Adrenal gland (tissue), 12 donors: ENCODE measurements around the gene CNOT11. TPM values are rescaled to one million over a fixed set of nuclear protein-coding genes. Genes with fewer than 3 reads are reported as not detected.
"Not testable (repeated sequence)": the region's sequence is repeated elsewhere in the genome, so short reads cannot be mapped to it uniquely, and the experiment has no call there.

Source experiments
- DNase-seq, 7 donors: peaks; one replicate each; pipeline ENCODE4 v3.0.0-alpha.2; 2019 to 2020
- H3K27ac ChIP-seq, 5 donors: fragments of 200-600 bp; sonication (generic) in 4 of 5; 1 replicate in 3 of 5; 2 replicates in 2 of 5; pipeline versions ENCODE4 v1.5.1 to v1.8.0; 2016 to 2020; ENCODE audit warnings: mild to moderate bottlenecking in 1 of 5
- H3K27me3 ChIP-seq: fragments of 200-600 bp; 2 replicates; pipeline ENCODE4 v1.8.0; 2021
- H3K36me3 ChIP-seq, 2 donors: fragments of 200-600 bp; replicated peaks in 1 of 2; 1 replicate in 1 of 2; 2 replicates in 1 of 2; pipeline versions ENCODE4 v1.5.1 to v1.8.0; 2018 to 2022
- H3K4me1 ChIP-seq, 2 donors: fragments of 200-600 bp; replicated peaks in 1 of 2; 1 replicate in 1 of 2; 2 replicates in 1 of 2; pipeline versions ENCODE4 v1.5.1 to v1.8.0; 2018 to 2021
- H3K4me3 ChIP-seq, 4 donors: fragments of 200-600 bp; sonication (generic) in 3 of 4; one replicate each; pipeline ENCODE4 v1.5.1; 2016 to 2018
- H3K9me3 ChIP-seq, 3 donors: fragments of 200-600 bp; sonication (generic) in 1 of 3; replicated peaks in 1 of 3; 1 replicate in 2 of 3; 2 replicates in 1 of 3; pipeline versions ENCODE4 v1.5.1 to v1.8.0; 2016 to 2021
- POLR2A ChIP-seq, 2 donors: fragments of 450-650 bp; IDR thresholded peaks; one replicate each; pipeline ENCODE4 v1.6.1; 2017; ENCODE audit warnings: antibody characterized with exemption in 2 of 2, mild to moderate bottlenecking in 2 of 2, moderate library complexity in 1 of 2
- WGBS, 4 donors: extraction: QIAGEN DNeasy Blood & Tissue Kit in 2 of 4; methylation state at CpG; one replicate each; pipeline versions ENCODE4 v1.1.5 to v1.1.7; 2013 to 2017; 5-methylcytosine and 5-hydroxymethylcytosine counted together
- intact Hi-C, 2 donors: fragments of 100-400 bp; cut with DNase I; formaldehyde crosslinking; loops; one replicate each; pipeline versions ENCODE4 v1.14.1 to v1.15.0; 2022 to 2023
- polyA plus RNA-seq, 3 donors: library from polyadenylated mRNA; stranded (reverse); fragments of 200-250 nt in 2 of 3; fragments of 350-450 nt in 1 of 3; fragmentation: Illumina TruSeq in 1 of 3; extraction: RNeasy Lipid Tissue Mini Kit (QIAGEN cat#74804) in 1 of 3; gene quantifications; one replicate each; pipeline ENCODE4 v1.2.3, GENCODE V29; 2013 to 2014
- total RNA-seq, 9 donors: library from RNA; depleted of rRNA in 4 of 9; stranded (reverse); fragments of >200 nt in 4 of 9; fragments of 120-200 nt in 1 of 9; fragmentation: NEBNext Ultra II Directional in 1 of 9; extraction: Animal tissue kit (Norgen Biotek cat#: 25700) in 1 of 9; gene quantifications; one replicate each; pipeline versions ENCODE4 v1.1.0 to v1.2.4, GENCODE V29; 2013 to 2023
- TF ChIP-seq, protein P1 (sequence below), 6 experiments: fragments of 450-650 bp in 4 of 6; fragments of 200-600 bp in 2 of 6; sonication (generic) in 1 of 6; IDR thresholded peaks; 1 replicate in 5 of 6; 2 replicates in 1 of 6; pipeline versions ENCODE4 v1.5.1 to v1.8.0; 2016 to 2021; ENCODE audit warnings: antibody characterized with exemption in 6 of 6, mild to moderate bottlenecking in 2 of 6, moderate library complexity in 1 of 6
- donor health status: healthy with polysubstance abuse.
- donor health status: Bipolar disorder and iron deficiency.
- donor health status: DM: yes; HTN: yes; CAD: no.
- donor health status: DM: no; HTN: no; CAD: no.
- donor health status: DM: no; HTN: no; CAD: no.
- donor health status: DM: yes; HTN: yes; CAD: no.

The CNOT11 gene
- total and polyA plus RNA-seq, 12 donors: 9.5 to 67.3 (median 32.6) TPM

DNA sequence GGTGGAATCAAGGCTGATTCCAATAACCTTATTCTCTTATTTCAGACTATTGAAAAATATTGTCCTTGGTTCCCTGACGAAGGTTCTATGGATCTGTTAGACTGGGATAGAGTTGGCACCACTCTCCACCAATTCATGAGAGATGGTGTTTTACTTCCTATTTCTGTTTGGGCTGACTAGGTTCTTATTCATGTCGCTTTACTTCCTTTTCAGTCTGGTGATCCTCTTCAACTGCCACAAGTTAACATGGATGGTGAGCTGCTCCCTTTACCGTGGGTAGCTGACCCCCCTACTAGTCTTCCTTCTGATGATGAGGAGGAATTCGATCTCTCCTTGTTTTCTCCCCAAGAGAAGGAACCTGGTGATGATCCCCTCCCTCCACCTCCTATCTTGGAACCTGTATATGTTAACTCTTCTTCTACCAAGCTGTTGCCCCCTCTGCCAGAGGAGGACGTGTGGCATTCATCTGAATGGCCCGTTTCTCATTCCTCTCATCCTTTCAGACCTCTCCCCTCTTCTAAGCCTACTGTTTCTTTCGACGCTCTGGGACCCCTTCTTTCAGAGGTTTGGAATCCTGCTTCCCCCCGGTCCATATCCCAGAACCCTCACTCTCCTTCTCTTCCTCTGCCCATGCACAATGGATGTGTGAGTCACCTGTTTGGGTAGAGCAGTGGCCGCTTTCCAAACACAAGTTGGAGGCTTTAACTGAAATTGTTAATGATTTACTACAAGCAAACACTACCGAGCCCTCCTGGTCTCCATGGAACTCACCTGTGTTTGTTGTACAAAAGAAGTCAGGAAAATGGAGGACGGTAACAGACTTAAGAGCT lies 13.5 kb upstream of the CNOT11 start:
- H3K27ac ChIP-seq: no peak overlapping the region
- no peaks in the 10 kb centered on the region for H3K27me3 ChIP-seq
- H3K4me1 ChIP-seq: no peaks in the 10 kb centered on the region
- no peak for DNase-seq
- intact Hi-C loops: no loop called here
- H3K9me3 ChIP-seq: no peaks in the 10 kb centered on the region
- H3K4me3 ChIP-seq: no peak overlapping the region
- 82 to 87% (median 83%) methylated on average over 12 of the region's 12 CpGs for WGBS, 4 donors
- H3K36me3 ChIP-seq: no peaks in the 10 kb centered on the region
- TF ChIP-seq POLR2A (IDR thresholded peaks at IDR 0.05): no peak
- TF ChIP-seq, protein P1, sequence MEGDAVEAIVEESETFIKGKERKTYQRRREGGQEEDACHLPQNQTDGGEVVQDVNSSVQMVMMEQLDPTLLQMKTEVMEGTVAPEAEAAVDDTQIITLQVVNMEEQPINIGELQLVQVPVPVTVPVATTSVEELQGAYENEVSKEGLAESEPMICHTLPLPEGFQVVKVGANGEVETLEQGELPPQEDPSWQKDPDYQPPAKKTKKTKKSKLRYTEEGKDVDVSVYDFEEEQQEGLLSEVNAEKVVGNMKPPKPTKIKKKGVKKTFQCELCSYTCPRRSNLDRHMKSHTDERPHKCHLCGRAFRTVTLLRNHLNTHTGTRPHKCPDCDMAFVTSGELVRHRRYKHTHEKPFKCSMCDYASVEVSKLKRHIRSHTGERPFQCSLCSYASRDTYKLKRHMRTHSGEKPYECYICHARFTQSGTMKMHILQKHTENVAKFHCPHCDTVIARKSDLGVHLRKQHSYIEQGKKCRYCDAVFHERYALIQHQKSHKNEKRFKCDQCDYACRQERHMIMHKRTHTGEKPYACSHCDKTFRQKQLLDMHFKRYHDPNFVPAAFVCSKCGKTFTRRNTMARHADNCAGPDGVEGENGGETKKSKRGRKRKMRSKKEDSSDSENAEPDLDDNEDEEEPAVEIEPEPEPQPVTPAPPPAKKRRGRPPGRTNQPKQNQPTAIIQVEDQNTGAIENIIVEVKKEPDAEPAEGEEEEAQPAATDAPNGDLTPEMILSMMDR (IDR thresholded peaks at IDR 0.05): no peak

DNA sequence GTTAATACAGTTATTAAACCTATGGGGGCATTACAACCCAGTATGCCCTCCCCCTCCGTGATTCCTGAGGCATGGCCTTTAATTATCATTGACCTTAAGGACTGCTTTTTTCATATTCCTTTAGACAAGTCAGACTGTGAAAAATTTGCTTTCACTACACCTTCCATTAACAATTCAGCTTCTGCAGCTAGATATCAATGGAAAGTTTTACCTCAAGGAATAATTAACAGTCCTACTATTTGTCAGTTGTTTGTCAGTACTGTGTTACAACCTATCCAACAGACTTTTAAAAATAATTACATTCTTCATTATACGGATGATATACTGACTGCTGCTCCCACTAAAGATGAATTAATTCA lies 12.9 kb upstream of the CNOT11 start:
- not testable (repeated sequence) for DNase-seq

DNA sequence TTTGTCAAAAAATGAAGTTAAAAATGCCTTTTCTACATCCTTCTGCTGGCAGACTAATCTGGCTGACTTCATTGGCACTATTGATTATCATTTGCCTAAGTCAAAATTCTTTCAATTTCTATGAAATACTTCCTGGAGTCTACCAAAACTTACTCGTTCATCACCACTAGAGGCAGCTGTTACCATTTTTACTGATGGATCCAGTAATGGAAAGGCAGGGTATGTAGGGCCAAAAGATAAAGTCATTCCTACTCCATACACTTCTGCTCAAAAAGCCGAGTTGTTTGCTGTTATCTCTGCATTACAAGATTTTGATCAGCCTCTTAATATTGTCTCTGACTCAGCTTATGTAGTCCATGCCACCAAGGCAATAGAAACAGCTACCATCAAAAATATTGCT lies 12.0 kb upstream of the CNOT11 start:
- H3K27me3 ChIP-seq, DNase-seq, H3K27ac ChIP-seq, H3K4me1 ChIP-seq, intact Hi-C loops, H3K36me3 ChIP-seq, H3K4me3 ChIP-seq, H3K9me3 ChIP-seq: not testable (repeated sequence)
- WGBS, 4 donors: 8 to 22% (median 10%) methylated on average over 2 of the region's 2 CpGs
- TF ChIP-seq, protein P1 (IDR thresholded peaks at IDR 0.05): peak; percentile 36 to 51 (median 50)

More for the DNA sequence above, 12.9 kb upstream of the CNOT11 start:
- 73 to 92% (median 81%) methylated on average over 2 of the region's 2 CpGs for WGBS, 4 donors
- H3K27me3 ChIP-seq, H3K36me3 ChIP-seq, intact Hi-C loops, H3K4me1 ChIP-seq, H3K4me3 ChIP-seq, H3K27ac ChIP-seq, H3K9me3 ChIP-seq: not testable (repeated sequence)

DNA sequence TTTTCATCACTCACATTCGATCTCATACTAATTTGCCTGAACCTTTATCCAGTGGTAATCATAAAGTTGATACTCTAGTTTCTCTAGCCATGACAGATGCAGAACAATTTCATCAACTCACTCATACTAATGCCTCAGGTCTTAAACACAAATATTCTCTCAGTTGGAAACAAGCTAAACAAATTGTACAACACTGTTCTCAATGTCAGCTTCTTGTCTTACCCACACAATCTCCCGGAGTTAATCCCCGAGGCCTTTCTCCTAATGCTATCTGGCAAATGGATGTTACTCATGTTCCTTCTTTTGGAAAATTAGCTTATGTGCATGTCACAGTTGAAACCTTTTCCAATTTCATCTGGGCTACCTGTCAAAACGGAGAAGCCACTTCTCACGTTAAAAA lies 11.5 kb upstream of the CNOT11 start:
- intact Hi-C loops: no loop called here
- WGBS, 4 donors: 79 to 84% (median 82%) methylated on average over 5 of the region's 5 CpGs

DNA sequence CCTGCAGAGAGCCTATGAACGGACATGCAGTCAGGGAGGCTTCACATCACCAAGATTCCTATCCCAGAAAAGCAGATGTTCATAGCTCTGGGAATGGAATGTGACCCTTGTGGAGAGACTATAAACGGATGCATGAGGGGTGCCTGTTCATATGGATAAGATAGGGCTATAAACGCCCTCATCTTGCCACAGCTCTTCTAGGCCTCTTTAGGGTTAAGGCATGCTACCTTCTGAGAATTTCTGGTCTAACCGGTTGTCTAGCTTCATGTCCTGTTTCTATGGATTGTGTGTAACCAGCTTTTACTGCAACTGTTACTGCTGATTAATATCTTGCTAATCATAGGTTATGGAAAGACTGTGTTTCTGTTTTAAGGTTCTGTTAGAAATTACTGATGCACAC lies 8.3 kb upstream of the CNOT11 start:
- H3K4me1 ChIP-seq, H3K4me3 ChIP-seq, H3K9me3 ChIP-seq, intact Hi-C loops, DNase-seq, H3K27ac ChIP-seq, H3K36me3 ChIP-seq, H3K27me3 ChIP-seq: not testable (repeated sequence)
- 75 to 88% (median 86%) methylated on average over 4 of the region's 4 CpGs for WGBS, 4 donors

More for the DNA sequence above, 11.5 kb upstream of the CNOT11 start:
- Histone ChIP-seq H3K9me3 (no peaks in the 10 kb centered on the region), H3K27me3 (no peaks in the 10 kb centered on the region), H3K27ac (no peak overlapping the region), H3K36me3 (no peaks in the 10 kb centered on the region), H3K4me1 (no peaks in the 10 kb centered on the region), H3K4me3 (no peak overlapping the region)
- no peak for DNase-seq
- no peak for TF ChIP-seq POLR2A (IDR thresholded peaks at IDR 0.05)
- TF ChIP-seq, protein P1 (IDR thresholded peaks at IDR 0.05): no peak

DNA sequence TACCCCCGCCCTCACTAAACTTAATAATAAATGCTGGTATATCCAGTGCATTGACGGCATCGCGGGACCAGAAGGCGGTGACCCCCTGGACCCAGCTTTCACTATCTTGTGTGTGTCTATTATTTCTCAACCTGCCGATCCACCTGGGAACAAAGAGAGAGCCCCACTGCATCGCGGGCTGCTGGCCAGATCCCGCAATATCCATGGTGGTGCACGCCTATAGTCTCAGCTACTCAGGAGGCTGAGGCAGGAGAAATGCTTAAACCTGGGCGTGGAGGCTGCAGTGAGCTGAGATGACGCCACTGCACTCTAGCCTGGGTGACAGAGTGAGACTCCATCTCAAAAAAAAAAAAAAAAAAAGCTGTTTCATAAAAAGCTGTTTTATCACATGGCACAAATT lies 7.8 kb upstream of the CNOT11 start:
- intact Hi-C loops, H3K4me1 ChIP-seq, H3K27ac ChIP-seq, DNase-seq, H3K4me3 ChIP-seq, H3K9me3 ChIP-seq, H3K27me3 ChIP-seq, H3K36me3 ChIP-seq: not testable (repeated sequence)
- 94 to 98% (median 96%) methylated on average over 12 of the region's 12 CpGs for WGBS, 4 donors

DNA sequence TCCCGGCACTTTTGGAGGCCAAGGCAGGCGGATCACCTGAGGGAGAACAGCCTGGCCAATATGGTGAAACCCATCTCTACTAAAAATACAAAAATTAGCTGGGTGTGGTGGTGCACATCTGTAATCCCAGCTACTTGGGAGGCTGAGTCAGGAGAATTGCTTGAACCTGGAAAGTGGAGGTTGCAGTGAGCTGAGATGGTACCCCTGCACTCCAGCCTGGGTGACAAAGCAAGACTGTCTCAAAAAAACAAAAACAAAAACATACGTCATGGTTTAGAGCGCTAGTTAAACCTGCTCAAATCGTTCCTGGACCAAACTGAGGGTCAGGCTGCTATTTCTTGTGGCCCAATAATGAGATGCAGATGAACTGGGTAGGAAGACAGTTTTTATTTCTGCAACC lies 7.2 kb upstream of the CNOT11 start:
- H3K9me3 ChIP-seq, H3K27me3 ChIP-seq, DNase-seq, intact Hi-C loops, H3K27ac ChIP-seq, H3K4me1 ChIP-seq, H3K4me3 ChIP-seq, H3K36me3 ChIP-seq: not testable (repeated sequence)
- 91 to 95% (median 94%) methylated on average over 5 of the region's 5 CpGs for WGBS, 4 donors

DNA sequence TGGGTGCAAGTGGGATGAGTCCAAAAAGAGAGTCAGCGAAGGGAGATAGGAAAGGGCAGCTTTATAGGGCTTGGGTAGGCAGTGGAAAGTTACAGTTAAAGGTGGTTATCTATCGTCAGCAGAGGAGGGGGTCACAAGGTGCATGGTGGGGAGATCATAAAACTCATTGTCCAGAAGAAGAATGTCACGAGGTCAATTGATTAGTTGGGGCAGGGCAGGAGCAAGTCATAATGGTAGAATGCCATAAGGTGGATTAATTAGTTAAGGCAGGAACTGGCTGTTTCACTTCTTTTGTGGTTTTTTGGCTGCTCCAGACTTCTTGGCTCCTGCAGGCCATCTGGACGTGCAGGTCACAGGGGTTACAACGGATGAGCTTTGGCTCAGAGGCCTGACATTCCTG lies 3.9 kb upstream of the CNOT11 start:
- H3K36me3 ChIP-seq, H3K27ac ChIP-seq, intact Hi-C loops, H3K4me3 ChIP-seq, H3K9me3 ChIP-seq, H3K4me1 ChIP-seq, H3K27me3 ChIP-seq, DNase-seq: not testable (repeated sequence)
- 73 to 81% (median 79%) methylated on average over 5 of the region's 5 CpGs for WGBS, 4 donors
